ENCODE measurements around the gene APBA3.

DNA sequence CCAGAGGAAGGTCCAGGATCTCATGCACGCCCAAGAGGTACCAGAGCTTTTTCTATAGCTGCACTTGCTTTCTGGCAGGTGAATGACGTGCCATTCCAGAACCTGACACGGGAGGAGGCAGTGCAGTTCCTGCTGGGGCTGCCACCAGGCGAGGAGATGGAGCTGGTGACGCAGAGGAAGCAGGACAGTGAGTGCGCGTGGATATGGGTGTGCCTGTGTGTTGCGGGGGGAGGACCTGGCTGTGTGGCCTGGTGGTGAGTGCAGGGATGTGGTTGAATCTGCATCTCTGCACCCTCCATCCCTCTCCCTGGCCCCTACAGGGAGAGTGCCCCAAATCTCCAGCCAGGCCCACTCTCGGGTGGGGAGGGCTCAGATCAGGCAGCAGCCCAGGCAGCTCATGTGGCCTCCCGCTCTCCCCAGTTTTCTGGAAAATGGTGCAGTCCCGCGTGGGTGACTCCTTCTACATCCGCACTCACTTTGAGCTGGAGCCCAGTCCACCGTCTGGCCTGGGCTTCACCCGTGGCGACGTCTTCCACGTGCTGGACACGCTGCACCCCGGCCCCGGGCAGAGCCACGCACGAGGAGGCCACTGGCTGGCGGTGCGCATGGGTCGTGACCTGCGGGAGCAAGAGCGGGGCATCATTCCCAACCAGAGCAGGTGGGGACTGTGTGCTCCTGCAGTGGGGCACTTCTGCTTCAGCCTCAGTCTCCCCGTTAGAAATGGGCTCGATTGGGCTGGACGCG lies 22.8 kb downstream of the APBA3 start:
- TF ChIP-seq, protein P1, sequence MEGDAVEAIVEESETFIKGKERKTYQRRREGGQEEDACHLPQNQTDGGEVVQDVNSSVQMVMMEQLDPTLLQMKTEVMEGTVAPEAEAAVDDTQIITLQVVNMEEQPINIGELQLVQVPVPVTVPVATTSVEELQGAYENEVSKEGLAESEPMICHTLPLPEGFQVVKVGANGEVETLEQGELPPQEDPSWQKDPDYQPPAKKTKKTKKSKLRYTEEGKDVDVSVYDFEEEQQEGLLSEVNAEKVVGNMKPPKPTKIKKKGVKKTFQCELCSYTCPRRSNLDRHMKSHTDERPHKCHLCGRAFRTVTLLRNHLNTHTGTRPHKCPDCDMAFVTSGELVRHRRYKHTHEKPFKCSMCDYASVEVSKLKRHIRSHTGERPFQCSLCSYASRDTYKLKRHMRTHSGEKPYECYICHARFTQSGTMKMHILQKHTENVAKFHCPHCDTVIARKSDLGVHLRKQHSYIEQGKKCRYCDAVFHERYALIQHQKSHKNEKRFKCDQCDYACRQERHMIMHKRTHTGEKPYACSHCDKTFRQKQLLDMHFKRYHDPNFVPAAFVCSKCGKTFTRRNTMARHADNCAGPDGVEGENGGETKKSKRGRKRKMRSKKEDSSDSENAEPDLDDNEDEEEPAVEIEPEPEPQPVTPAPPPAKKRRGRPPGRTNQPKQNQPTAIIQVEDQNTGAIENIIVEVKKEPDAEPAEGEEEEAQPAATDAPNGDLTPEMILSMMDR (IDR thresholded peaks at IDR 0.05): no peak
- TF ChIP-seq POLR2A (IDR thresholded peaks at IDR 0.05): no peak
